GM19397 (cell line): ENCODE data around the gene KCNIP3.

ENCODE experiments used
- ATAC-seq: cut with Tn5 transposase; IDR thresholded peaks from one replicate; pipeline ENCODE4 v1.9.1; 2021; ENCODE audit warnings: mild to moderate bottlenecking, moderate library complexity; ENCODE audit not compliant: unreplicated experiment

KCNIP3 gene

DNA sequence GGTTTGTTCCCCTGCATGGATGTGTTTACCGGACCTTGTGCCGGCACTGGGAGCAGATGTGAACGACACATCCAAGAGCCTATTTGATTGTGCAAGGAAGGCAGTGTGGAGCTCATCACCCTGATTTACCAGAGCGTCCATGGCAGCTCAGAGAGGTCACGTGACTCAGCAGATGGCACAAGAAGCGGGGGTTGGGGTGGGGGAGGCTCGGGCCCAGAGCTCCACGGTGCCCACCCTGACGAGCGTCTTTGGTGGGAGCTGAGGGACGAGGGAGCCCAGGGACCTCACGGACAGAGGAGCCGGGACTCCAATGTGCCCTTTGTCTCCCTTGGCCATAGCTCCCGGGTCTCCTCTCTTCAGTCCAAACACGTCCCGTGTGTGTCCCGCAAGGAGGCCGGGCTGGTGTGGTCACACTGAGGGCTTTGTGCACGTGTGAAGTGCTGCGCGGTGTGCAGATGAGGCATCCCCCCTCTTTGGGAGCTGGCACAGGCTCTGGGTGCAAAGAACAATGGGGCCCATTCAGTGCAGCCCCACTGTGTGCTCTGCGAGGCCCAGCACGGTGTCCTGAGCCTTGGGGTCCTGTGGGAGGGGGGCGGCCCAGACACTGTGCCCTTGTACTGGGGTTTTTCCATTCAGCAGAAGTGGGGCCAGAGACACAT, 15.5 kb downstream of the KCNIP3 start:
- no peak for ATAC-seq

DNA sequence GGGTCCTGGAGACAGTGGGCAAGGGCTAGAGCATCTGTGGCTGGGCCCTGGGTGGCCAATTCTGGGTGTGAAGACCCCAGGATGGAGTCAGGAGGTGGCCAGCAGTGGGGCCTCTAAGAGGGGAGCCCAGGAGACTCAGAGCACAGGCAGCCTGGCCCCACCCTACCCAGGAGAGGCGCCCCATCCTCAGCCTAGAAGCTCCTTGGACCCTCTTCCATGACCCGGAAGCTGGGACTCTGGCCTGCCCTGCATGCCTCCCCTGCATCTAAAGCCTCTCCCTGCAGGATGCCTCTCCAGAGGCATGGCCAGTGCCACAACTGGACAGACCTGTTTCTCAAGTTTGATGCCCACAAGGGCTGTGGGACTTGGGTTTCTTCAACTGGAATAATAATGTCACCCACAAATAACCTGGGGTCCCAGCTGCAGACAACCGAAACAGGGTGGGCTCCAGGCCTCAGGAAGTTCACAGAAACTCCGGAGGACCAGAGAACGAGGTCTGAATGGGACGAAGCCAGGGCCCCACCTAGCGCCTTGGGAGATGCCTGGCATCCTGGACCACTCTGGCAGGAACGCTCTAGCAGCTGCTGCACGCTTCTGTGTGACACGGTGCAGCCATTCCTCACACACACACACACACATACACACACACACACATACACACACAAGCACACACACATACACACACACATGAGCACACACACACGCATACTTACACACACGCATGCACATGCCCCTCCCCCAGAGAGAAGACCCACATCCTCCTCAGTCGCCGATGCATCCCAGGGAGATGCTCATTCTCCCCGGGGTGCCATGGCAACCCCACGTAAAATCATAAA, 16.4 kb downstream of the KCNIP3 start:
- ATAC-seq, result no peak

- no peak for ATAC-seq
These were observed 17.4 kb downstream of the KCNIP3 start for GRCh38 chr2:95314598-95314963.

DNA sequence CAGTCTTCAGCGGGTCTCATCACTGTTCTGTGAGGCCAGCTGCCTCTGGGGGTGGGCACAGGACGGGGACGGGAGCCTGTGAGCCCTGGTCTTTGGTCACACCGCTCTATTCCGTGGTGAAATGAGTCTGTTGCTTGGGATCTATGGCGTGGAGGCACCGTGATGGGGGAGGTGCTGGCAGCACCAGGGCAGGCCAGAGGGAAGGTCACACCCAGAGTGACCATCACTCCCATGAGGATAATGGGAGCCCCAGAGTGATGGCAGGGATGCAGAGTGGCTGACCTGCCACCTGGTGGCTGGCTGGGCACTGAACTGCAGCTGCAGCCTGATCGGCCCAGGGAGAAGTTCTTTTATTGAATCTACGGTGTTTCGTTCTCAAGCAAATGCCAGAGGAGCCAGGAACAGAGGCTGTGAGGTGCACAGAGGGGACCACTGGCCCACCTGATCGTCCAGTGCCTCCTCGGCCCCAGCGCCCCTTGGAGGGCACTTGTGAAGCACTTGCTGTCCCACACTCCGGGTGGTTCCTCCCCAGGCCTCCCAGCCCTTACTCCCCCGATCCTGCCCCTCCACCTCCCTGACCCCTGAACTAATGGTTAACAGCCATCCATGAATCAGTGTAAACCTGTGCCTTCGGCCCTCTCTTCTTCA, 17.9 kb downstream of the KCNIP3 start:
- no peak for ATAC-seq

DNA sequence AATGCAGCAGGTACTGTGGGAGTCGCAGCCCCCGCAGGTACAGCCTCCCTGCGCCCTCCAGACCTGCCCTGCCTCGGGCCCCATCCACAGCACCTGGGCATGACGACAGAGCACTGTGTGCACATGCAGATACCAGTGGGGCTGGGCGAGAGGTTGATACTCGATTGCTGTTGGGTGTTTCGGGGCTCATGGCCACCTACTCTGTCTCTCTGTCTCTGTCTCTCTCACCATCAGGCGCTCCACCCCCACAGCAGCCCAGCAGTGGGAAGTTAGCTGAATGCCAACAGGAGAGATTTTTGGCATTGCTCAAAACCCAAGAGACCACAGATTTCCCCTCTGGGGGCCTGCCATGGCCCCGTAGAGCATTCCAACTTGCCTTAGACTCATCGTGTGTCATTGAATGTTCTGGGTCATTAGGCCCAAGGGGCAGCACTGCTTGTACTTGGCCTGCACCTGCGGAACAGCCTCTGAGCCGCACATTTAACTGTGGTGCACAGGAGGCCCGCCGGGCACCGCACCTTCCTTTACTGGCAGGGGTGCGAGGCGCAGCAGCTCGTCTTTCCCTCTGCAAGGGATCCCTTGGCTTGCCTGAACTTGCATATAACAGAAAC, 18.8 kb downstream of the KCNIP3 start:
- ATAC-seq, result no peak

- ATAC-seq, result no peak
These were observed 19.4 kb downstream of the KCNIP3 start for GRCh38 chr2:95316466-95317122.

DNA sequence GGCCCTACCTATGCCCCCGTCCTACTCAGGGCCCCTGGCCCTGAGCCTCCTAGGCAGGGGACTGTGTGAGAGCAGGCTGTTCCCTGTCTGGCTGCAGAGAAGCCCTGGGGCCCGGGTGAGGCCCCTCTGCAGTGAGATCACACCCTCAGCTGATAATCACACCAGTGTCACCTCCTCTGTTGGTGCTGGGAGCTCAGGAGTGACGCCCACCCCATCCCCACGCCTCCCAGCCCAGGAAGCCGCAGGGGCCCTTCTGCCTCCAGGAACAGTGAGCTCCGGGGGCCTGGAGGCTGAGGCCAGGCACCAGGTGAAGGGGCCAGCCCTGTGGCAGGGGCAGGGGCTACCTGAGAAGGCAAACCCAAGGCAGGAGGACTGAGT, 20.0 kb downstream of the KCNIP3 start:
- ATAC-seq, result no peak

- ATAC-seq, result no peak
These were observed 20.7 kb downstream of the KCNIP3 start for GRCh38 chr2:95317665-95318425.

DNA sequence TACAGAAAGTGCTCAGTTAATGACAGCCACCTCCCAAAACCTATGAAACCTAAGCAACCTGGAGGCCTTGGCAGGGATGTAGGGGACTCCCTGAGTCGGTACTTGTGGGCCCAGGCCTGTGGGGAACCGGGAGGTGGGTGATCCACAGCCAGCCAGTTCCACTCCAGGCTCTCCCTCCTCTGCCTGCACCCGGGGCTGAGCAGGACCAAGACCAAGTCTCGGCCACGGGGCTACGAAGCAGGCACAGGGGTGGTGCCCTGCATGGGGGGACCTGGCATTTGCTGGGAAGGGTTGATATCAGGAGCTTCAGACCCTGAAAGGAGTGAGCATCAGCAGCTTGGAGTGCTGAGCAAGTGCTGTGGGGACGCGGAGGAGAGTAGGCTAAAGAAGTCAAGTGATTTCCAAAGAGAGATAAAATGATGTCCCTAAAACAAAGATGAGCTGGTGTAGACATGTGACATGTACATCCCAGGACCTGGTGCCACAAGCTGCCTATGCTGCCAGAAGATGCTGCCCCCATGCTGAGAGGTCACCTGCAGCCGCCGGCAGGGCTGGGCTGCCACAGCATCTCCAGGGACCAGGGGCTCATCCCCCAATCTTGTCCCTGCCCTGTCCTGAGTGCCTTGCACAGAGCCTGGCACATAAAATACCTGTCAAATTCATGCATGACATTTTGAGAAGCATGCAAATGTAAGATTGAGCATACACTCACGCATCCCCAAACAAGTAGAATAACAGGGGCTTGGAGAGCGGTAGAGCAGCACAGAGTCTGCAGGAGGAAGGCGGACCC, 21.5 kb downstream of the KCNIP3 start:
- no peak for ATAC-seq

DNA sequence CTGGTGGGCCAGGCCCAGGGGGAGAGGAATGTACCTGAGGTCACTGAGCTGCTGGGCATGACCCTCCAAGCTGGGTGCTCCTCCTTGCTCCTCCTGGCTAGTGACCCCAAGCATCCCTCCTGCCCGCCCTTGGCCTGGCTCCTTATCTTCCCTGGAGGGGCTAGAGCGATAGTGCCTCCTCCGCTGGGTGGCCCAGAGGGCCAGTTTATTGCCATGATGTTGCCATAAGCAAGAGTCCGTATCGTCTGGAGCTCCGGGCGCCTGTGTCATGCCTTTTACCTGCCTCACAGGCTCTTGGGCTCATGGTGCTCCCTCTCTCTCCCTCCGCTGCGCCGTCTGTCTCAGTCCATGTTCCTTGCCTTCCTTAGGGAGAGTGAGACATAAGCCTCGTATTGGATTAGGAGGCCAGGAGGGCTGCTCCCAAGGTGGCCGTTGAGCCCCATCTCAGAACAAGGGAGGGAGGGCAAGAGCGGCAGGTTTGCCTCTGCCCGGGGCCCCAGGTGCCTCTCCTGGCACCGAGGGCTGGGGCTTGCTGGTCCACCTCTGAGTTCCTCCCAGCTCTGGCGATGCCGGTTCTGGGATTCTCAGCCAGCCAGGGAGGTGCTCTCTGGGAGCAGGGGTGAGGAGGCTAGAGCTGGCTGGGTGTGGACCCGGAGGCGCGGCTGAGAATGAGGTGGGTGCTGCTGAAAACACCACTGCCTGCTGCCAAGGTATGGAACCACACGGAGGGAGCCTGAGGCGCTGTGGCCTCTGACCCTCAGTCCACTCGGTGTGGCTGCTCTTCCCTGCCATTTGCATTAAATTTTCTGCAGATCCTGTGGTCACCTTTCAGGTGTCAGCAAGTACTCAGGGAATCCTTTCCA, 22.6 kb downstream of the KCNIP3 start:
- no peak for ATAC-seq

DNA sequence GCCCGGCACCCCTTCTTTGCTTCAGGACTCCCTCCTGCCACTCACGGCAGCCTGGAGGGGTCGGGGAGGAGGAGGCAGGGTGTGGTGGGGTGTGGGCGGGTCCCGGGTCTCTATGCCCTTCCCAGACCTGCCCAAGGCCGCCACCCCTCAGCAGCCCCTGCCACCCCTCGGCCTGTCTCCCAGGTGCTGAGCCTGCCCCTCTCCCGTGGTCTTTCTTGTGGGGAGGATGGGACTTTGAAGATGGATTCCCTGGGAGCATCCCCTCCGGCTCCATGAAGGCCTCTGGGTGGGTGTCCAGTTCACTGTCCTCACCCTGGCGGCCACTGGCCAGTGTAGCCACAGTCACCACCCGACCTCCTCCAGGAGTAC, 23.2 kb downstream of the KCNIP3 start:
- ATAC-seq, result no peak

DNA sequence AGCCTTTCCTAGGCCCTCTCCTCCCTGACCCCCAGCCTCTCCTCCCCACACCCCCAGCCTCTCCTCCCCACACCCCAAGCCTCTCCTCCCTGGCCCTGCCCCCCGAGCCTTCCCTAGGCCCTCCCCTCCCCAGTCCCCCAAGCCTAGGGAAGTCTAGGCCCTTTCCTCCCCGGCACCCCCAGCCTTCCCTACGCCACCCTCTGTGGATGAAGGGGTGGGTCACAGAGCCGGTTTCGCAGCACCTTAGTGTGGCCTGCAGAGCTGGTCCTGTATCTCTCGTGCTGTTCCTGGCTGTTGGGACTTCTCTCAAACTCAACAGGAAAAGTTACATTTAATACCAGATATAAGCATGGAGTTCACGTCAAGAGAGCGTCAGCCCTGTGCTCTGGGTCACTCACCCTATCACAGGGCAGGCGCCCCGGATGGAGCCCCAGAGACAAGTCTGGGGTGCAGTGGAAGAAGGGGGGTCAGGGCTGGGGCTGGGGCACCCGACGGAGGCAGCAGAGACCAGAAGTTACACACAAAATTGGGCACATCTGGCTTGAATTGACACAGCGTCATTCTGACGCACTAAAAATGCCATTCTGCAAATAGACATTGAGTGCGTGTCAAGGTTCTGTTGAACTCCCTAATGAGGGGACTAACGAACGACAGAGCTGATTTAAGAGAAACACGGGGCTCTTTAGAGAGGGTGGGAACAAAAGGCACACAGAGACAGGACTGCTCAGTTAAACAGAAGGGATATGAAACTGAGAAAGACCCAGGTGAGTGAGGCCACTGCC, 24.0 kb downstream of the KCNIP3 start:
- ATAC-seq, result no peak

DNA sequence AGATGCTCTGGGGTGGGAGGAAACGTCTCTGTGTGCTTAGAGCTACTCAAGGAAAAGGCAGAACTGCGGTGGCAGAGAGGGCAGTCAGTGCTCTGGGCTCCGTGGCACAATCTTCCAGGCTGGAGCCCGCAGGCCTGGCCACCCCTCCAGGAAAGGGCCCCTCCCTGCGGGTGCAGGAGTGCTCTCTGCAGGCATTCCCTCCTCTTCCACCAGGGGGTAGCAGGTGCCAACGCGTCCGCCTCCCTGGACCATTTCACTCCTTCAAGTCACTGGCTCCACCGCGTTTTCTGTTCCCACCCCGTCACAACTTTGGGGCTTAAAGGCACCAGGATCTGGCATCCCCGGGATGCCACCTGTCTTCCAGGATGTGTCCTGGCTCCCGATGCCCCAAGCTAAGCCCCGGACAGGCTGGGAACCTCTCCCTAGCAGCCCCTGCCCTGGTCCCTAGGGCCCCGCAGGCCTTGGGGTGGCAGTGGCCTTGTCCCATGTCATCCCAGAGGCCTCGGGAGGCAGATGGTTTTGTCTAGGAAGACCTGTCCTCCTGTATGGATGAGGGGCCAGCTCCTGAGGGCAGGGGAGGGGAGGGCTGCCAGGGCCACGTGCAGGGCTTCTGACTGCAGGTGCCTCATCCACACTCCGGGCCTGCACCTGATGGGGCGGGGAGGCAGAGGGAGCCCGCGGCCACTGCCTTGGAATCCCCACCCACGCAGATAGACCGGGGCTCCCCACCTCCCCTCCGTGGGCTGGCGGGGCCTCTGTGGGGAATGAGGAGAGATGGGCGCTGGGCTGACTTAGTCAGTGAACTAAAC, 26.4 kb downstream of the KCNIP3 start:
- ATAC-seq, result no peak

- ATAC-seq, result no peak
These were observed 27.9 kb downstream of the KCNIP3 start for GRCh38 chr2:95325026-95325425.

- no peak for ATAC-seq
These were observed 28.7 kb downstream of the KCNIP3 start for GRCh38 chr2:95325590-95326432.

- no peak for ATAC-seq
These were observed 29.4 kb downstream of the KCNIP3 start for GRCh38 chr2:95326433-95327140.
